HG02943 (cell line): ENCODE results near the gene MAEA.

Experiments used
- ATAC-seq: cut with Tn5 transposase; IDR thresholded peaks from one replicate; pipeline ENCODE4 v1.9.1; 2021; ENCODE audit warnings: mild to moderate bottlenecking, low read depth, moderate library complexity; ENCODE audit not compliant: unreplicated experiment

MAEA gene

GRCh38 chr4:1249731-1250526, 39.8 kb upstream of the MAEA start:
- ATAC-seq = no peak

- no peak for ATAC-seq
Observed at GRCh38 chr4:1250527-1250812, 39.2 kb upstream of the MAEA start.

DNA sequence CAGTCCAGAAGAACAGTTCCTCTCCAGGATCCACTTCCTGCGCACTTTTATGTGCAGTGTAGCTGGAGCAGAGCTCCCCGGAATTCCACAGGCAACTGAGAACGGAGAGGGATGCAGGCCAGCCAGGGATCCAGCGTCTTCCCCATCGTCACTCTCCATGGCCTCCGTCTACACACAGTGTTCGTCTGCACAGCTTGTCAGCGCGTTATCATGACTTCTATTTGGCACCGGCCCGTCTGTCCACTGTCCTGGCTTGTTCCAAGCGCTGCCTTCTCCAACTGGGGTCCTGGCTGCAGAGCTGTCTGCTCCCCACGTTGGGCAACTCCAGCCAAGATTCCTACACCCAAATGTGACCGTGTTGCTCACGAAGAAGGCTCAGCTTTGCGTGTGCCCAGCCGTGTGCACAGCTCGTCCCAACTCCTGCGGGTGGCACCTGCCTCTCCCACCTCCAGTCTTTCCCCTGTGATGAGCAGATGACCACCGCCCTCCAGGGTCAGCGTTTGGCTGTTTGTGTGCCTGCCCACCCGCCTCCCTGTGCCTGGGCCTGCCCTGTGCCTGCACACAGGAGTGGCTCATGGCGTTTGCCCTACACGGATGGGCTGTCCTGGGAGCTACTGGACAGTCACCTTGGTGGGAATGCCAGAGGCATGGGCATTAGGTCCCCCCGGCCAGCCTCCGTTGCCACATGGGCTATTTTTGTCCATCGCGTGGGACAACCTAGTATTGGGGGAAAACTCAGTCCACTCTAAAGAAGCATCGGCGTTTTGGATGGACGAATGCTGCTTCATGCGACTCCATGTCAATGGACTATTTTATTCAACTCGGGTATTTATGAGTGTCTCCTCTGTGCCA, 38.5 kb upstream of the MAEA start:
- no peak for ATAC-seq

GRCh38 chr4:1251773-1252066, 38.0 kb upstream of the MAEA start:
- no peak for ATAC-seq

GRCh38 chr4:1252928-1253492, 36.7 kb upstream of the MAEA start:
- no peak for ATAC-seq

GRCh38 chr4:1253831-1254230, 35.9 kb upstream of the MAEA start:
- no peak for ATAC-seq

- ATAC-seq = no peak
Observed at GRCh38 chr4:1255151-1255550, 34.5 kb upstream of the MAEA start.

GRCh38 chr4:1255699-1256098, 34.0 kb upstream of the MAEA start:
- no peak for ATAC-seq

DNA sequence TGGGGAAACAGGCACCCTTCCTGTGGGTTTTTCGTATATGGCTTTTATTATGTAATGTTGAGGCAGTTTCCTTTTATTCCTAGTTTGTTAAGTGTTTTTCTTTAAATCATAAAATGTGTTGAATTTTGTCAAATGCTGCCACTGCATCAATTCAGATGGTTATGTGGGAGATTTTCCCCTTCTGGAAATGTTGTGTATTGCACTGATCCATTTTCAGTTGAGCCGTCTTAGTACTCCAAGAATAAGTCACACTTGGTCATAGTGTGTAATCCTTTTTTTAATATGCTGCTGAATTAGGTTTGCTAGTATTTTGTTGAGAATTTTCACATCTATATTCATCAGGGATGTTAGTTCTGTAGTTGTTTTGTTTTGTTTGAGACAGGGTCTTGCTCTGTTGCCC, 31.2 kb upstream of the MAEA start:
- ATAC-seq = no peak

DNA sequence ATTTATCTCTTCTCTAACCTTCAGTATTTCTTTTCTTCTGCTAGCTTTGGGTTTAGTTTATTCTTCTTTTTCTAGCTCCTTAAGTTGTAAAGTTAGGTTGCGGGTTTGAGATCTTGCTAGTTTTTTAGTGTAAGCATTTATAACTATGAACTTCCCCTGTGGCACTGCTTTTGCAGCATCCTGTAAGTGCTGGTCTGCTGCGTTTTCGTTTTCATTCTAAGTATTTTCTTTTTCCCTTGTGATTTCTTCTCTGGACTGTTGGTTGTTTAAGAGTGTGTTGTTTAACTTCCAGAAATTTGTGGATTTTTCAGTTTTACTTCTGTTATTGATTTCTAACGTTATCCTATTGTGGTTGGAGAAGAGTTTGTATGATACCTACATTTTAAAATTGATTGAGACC, 29.7 kb upstream of the MAEA start:
- no peak for ATAC-seq

DNA sequence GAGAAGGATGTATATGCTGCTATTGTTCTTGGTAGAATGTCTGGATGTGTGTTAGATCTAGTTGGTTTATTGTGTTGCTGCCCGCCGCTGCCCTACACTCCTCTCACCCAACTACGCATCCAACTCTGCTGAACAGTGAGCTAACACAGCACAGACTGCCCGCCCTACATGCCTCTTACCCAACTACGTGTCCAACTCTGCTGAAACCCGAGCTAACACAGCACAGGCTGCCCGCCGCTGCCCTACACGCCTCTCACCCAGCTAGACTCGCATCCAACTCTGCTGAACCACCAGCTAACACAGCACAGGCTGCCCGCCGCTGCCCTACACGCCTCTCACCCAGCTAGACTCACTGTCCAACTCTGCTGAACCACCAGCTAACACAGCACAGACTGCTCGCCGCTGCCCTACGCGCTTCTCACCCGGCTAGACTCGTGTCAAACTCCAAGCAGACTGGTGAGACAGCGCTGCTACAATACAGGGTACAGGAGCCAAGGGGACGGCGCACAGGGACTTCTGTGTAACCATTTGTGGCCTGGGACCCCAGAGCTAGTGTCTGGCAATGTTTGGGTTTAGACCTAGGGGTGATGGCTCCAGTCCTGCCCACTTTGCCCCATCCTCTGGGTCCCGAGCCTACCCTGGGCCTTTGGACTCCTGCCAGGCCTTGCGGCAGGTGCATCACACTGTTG, 29.1 kb upstream of the MAEA start:
- no peak for ATAC-seq

DNA sequence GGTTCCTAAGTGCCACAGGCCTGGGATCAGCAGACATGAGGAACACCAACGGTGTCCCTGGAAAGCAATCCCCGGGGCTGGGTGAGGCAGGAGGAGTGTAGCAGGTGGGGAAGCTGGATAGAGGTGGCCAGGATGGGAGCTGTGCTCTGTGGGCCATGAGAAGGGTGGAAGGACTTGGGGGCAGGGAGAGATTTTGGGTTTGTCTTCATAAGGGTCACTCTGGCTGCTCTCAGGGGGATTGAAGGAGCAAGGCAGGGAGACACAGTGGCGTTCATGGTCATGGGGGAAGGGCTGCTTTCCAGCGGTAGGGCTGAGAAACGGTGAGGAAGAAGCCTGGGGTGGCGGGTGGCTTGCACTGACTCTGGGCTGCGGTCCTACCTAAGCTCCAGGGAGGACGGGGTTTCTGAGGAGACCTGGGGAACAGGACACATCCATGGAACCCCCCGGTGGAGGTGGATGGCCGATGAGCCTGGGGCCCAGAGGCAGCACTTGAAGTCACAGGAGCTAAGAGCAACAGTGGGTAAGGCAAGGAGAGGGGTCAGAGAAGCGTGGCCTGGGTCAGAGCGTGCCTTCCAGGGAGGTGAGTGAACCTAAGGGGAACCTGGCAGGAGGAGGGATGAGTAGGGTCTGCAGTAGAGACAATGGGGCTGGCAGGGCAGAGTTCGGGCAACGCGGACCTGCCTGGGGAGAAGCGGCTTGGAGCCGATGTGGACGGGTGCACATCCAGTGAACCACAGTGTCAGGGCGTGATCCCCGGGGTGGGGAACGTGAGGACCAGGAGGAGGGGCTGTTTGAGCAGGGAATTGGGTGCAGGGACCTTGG, 28.4 kb upstream of the MAEA start:
- ATAC-seq = no peak

DNA sequence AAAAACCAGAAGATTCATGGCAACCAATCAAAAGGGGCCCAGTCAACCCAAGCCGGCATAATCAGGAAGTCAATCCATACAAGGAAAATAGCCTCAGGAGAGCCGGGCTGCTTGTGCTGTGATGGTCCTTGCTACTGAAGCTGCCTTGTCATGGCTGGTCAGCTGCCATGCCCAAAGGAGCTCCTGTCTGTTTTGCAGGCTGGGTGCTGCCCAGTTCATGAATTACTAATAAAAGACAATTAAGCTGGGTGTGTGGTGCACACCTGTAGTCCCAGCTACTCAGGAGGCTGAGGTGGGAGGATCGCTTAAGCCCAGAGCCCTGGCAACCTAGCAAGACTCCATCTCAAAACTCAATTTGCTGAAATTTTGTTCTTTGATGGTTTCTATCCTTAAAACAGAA, 24.7 kb upstream of the MAEA start:
- ATAC-seq = no peak

DNA sequence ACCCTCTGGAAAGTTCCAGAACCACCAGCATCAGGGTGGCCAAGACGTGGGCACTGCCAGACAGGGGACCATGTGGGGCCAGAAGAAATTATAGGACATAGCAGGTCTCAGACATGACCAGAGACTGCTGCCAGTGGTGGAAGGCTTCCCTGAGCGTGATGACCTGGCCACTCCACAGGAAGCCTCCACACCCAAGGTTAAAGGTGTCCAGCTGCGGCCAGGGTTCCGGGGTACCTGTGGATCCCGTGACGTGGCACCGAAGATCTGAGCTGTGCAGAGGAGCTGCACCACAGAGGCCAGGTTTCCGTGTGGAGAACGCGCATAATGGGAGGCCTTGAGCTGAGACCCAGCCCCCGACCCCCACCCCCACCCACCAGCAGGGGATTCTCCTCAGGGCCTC, 24.3 kb upstream of the MAEA start:
- ATAC-seq = no peak

DNA sequence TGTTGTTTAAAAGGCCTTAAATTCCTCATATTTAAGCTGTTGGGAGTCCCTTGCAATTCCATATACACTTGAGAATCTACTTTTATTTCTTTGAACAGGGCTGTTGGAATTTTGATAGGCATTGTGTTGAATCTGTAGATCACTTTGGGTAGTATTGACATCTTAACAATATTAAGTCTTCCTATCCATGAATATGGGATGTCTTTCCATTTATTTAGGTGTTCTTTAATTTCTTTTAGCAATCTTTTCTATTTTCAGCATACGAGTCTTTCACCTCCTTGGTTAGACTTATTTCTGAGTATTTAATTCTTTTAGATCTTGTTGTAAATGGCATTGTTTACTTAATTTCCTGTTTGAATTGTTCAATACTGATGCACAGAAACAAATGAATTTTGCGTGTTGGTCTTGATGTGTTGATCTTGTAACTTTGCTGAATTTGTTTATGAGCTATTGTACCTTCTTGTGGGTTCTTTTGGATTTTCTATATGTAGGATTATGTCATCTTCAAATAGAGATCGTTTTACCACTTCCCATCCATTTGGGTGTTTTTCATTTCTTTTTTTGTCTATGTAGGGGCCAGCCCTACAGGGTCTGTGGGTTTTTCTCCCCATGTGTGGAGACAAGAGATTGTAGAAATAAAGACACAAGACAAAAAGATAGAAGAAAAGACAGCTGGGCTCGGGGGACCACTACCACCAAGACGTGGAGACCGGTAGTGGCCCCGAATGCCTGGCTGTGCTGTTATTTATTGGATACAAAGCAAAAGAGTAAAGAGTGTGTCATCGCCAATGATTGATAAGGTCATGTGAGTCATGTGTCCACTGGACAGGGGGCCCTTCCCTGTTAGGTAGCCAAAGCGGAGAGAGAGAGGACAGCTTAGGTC, 22.6 kb upstream of the MAEA start:
- ATAC-seq = no peak

DNA sequence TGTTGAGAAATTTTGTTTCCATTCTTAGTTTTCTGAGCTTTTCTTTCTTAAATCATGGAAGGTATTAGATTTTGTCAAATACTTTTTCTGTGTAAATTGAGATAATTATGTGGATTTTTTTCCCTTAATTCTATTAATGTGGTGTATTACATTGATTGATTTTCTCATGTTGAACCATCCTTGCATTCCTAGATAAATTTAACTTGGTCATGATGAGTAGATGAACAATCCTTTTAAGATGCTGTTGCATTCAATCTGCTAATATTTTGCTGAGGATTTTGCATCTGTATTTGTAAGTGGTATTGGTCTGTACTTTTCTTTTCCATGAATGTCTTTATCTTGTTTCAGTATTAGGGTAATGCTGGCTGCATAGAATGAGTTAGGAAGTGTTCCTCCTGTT, 20.5 kb upstream of the MAEA start:
- ATAC-seq = no peak

- no peak for ATAC-seq
Observed at GRCh38 chr4:1271686-1272085, 18.0 kb upstream of the MAEA start.

DNA sequence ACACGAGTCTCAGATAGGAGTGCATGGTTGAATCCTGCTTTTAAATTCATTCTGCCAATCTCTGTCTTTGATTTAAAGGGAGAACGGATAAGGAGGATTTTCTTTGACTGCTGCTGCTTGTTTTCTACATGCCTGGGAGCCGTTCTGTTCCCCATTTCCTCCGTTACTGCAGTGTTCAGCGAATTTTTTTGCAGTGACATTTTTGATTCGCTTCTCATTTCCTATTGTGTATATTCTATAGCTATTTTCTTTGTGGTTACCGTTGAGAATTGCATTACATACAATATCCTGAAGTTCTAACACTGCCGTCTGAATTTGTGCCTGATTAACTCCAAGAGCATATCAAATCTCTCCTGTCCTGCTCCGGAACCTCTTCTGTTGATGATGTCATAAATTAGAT, 14.8 kb upstream of the MAEA start:
- ATAC-seq = no peak

DNA sequence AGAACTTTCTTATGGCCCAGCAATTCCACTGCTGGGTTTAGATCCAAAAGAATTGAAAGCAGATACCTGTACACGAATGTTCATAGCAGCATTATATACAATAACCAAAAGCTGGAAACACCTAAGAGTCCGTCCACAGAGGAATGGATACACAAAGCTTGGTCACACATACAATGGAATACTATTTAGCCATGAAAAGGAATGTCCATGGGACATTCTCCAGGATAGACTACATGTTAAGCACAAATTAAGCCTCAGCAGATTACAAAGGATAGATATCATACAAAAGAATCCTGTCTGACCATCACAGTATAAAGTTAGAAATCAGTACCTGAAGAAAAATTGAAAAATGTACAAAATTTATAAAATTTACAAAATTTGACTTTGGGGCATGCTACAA, 12.7 kb upstream of the MAEA start:
- ATAC-seq = no peak
